Stimulated activated CD4-positive, alpha-beta T cell treated with anti-CD3 and anti-CD28 coated beads, Interleukin-2, amount 100 ng/mL, for 48 hours (primary cell): ENCODE measurements around the gene ZFYVE16.
"Not testable (repeated sequence)": the region's sequence is repeated elsewhere in the genome, so short reads cannot be mapped to it uniquely, and the experiment has no call there.

Experiments used
- DNase-seq, 2 donors: peaks; one replicate each; pipeline ENCODE4 v3.0.0-alpha.2; 2020

Gene ZFYVE16

DNA sequence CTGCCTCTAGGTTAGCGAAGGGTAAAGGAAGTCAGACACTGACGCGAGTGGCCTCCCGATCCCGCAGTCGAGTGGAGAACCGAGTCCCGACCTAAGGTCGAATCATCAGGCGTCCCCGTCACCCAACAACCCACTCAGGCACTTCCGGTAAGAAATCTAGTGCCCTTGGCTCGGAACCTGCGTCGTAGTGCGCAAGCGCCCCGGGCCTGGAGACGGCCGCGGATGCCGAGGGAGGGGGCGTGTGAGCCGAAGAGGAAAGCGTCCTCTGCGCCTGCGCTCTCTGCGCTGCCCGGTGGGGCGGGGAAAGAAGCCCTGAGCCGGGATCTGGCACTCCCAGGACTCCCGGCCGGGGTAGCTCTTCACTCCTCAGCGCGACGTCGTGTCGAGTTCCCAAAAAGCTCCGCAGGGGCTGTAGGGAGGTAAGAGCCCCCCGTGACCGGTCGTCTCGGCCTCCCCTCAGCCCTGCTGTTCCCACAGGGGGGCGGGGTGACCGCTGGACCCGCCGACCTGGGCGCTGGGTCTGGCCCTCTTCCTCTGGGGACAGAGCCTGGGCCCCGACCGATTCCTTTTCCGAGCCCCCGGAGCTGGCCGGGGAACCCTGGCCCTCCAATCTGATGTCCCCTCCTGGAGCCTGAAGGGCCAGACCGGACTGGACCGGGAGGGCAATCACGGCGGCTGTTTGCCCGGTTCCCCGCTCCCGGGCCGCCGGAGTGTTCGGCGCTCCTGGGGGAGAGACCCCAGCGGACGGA, at the start of gene ZFYVE16:
Gene ZFYVE16 (plus strand): TSS at position 330 of the 749 bp plus-strand sequence. CDS start 26,084 bp downstream, outside the sequence.
- DNase-seq: peak; percentile 96

DNA sequence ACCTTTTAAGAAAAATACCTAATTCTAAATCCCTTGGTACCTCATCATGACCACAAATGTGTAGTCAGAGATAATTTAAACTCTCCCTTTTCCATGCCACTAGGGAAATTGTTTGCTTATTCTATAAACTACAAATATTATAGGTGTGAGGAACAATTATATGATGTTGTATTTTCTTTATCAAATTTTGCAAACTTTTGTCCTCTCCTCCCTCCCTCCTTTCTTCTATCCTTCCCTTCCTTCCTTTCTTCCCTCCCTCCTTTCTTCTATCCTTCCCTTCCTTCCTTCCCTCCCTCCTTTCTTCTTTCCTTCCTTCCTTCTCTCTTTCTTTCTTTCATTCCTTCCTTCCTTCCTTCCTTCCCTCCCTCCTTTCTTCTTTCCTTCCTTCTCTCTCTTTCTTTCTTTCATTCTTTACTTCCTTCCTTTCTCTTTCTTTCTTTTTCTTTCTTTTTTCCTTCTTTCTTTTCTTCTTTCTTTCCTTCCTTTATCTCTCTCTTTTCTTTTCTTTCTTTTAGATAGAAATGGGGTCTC, 46.9 kb upstream of the ZFYVE16 start:
- no peak for DNase-seq

DNA sequence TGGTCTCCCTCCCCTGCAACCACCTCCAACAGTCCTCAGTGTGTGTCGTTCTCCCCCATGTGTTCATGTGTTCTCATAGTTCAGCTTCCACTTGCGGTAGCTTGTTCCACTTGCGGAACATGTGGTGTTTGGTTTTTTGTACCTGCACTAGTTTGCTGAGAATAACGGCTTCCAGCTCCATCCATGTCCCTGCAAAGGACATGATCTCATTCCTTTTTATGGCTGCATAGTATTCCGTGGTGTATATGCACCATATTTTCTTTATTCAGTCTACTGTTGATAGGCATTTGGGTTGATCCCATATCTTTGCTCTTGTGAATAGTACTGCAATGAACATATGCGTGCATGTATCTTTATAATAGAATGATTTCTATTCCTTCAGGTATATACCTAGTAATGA, 43.0 kb upstream of the ZFYVE16 start:
- no peak for DNase-seq

DNA sequence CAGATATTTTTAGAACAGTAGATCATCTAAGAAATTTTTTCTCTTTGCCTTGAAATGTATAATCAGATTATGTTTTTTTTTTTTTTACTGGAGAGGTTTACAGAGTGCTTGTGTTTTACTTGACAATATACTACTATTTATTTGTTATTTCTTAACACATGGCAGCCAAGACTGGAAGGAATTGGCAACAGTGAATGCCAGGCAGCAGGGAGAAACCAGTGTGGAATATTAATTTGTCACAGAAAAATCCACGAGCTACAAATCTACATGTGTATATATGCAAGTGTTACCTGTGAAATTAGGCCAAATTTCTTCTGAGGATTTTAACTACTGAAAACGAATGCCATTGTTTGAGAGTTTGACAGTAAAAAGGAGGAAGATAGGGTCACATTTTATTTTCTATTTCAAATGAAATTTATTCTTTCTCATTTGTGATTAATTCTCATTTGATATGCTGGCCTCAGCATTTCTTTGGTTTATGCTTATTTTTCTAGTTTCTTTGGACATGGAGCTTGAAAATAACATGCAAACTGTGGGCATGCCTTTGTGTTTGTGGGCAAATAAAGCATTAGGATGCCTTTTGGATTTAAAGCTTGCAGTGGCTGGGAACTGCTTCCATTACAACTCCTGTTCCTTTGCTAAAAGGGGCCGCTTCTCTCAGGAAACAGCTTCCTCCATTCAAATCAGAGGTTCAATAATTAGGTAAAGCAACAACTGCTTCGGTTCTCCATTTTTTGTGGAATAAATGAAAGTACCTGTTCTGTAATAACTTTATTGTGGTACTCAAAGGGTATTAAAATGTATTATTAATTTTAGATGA, 39.0 kb upstream of the ZFYVE16 start:
- no peak for DNase-seq

DNA sequence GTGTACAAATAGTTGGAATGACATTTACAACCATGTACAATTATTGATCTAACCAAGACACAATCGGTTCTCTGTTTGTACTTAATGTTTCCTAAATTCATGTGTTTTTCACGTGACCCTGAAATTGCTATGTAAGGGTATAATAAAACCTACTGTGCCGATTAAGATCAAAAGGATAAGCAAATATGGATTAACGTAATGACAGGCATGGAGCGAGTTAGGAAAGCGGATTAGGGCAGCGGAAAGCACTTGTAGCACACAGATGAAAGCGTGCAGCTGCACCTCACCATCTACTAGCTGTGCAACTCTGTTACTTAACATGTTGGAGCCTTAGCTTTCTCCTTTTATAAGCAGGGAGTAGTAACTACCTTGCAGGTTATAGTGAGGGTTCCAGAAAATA, 38.3 kb upstream of the ZFYVE16 start:
- DNase-seq: no peak

DNA sequence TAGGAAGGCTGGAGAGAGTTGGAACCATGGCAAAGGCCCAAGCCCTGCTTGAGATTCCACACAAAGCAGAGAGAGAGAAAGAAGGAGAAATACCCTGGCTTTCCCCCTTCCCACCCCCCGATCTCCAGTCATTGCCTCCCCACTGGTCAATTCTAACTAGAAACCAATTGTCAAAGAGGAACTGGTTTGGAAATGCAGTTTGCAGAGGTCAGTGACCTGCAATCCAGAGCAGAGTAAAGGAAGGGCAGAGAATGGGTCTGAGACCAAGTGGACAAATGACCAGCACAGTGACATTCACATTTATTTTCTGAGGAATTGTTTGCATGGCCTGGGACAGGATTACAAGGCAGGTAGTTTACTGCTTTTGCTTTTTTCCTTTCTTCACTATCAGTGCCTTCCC, 37.5 kb upstream of the ZFYVE16 start:
- DNase-seq: no peak

DNA sequence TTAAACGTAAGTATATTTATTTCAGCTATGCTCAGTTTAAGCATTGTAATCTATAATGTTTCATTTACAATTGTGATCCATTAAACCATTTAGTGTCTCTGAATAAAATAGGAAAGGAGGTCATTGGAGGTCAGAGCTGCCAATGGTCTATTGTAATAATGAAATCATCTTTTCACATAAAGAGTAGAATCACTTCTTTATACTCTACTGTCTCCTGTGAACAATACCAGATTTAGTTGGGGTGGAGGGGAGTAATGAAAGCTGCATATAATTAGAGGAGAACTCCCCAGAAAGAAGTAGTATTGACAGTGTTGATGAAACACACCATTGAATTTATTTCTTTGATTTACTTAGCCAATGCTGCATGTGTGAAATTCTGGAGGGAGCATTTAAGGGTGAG, 35.1 kb upstream of the ZFYVE16 start:
- no peak for DNase-seq

DNA sequence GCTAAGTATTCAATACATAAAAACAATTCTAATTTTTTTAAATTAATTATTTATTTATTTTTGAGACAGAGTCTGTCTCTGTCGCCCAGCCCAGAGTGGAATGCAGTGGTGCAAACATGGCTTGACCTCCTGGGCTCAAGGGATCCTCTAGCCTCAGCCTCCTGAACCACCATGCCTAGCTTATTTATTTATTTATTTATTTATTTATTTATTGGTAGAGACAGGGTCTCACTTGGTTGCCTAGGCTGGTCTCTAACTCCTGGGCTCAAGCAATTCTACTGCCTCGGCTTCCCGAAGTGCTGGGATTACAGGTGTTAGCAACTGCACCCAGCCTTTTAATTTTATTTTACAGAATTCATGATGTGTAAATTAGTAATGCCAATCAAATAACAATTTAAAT, 33.7 kb upstream of the ZFYVE16 start:
- no peak for DNase-seq

DNA sequence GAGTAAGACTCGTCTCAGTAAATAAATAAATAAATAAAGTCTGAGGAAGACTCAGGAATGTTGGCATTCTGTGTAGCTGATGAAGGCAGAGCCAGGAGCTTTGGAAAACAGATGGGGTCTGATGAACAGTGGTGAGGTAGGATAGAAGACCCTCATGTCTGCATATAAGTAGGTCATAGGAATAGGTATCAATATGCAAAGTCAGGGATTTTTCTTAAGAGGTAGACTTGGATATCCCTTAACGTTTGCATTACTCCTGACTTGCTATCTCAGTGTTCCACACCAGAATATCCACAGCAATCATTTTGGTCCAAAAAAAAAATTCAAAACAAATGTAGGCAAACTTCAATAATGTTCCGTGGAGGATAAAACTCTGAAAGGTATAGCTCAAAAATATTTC, 31.3 kb upstream of the ZFYVE16 start:
- DNase-seq: no peak

DNA sequence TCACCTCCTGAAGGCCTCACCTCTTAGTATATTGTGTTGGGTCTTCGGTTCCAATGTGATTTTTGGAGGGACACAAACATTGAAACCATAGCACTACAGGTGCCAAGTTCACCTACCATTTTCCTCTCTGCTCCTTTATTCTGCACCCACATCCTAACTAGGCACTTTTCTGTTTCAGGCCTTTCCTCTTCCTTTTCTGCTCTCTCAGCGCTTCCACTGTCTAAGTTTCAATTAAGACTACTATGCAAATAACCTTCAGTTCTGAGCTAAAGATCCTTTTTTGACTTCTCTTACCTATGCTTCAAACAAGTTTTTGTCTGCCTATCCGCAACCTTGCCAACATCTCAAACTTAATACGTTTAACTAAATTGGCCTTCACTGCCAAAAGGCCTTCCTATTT, 25.4 kb upstream of the ZFYVE16 start:
- DNase-seq: no peak

DNA sequence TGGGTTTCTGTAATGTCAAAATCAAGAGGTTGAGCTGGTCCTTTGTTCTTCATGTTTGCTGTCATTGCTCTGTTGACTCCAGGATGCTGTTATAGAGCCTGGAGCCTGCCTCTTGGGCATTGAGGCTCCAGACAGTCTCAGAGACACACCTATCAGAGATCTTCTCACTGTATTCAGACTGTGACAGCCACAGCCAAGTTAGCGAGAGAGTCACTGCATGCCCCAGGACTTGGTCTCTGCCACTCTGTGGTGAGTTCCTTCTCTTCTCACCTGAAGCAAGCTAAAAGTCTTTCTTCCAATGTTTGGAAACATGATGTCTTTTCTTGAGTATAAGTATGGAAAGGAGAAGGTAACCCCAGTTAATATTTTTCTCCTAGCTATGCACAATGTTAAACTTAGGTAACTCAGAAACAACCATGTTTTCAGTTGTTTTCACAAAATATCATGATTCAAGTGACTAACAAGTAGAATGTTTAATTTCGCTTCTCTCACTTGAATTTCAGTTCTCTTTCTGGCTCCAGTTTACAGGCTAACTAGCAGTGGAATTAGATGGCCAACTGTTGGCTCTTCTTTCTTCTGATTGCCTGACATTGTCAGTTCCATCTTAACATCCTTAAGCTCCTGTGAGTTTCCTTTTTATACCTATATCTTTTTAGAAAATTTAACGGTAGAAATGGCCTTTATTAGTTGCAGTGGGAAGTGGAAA, 20.6 kb upstream of the ZFYVE16 start:
- DNase-seq: no peak

DNA sequence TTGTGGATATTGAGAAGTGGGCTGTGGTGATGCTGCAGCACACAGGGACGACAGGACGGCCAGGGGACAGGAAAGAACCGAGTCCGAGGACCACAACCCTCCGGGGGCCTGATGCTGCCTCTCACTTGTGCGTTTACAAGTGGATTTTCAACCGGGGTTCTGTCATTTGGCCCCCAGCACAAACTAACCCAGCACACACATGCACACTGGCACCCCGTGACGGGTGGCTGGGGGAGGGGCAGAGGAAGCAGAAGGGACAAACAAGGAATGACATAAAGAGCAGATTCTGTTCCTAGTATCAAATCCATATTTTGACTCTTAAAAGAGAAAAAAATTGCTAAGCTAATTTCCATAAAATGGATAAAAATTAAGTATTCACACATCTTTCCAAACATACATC, 18.3 kb upstream of the ZFYVE16 start:
- DNase-seq: no peak

DNA sequence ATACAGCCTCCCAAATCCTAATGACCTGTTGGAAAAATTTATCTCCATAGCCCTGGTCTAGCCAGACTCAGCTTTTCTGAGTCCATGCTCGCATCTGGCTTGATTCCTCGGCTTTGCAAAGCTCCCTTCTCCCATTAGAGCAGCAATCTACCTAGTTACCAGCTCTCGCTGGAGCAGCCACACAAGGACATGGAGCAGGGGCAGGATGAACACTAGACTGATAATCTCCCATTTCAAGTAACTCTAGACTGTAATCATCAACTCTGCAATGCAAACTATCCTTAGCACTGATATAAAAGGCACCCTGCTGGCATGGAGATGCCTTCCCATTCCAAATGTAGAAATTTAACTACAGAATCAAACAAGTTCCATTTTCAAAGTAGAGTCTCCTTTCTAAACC, 17.5 kb upstream of the ZFYVE16 start:
- DNase-seq: not testable (repeated sequence)

DNA sequence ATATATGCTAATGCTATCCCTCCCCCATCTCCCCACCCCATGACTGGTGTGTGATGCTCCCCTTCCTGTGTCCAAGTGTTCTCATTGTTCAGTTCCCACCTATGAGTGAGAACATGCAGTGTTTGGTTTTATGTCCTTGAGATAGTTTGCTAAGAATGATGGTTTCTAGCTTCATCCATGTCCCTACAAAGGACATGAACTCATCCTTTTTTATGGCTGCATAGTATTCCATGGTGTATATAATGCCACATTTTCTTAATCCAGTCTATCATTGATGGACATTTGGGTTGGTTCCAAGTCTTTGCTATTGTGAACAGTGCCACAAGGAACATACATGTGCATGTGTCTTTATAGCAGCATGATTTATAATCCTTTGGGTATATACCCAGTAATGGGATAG, 16.6 kb upstream of the ZFYVE16 start:
- not testable (repeated sequence) for DNase-seq

DNA sequence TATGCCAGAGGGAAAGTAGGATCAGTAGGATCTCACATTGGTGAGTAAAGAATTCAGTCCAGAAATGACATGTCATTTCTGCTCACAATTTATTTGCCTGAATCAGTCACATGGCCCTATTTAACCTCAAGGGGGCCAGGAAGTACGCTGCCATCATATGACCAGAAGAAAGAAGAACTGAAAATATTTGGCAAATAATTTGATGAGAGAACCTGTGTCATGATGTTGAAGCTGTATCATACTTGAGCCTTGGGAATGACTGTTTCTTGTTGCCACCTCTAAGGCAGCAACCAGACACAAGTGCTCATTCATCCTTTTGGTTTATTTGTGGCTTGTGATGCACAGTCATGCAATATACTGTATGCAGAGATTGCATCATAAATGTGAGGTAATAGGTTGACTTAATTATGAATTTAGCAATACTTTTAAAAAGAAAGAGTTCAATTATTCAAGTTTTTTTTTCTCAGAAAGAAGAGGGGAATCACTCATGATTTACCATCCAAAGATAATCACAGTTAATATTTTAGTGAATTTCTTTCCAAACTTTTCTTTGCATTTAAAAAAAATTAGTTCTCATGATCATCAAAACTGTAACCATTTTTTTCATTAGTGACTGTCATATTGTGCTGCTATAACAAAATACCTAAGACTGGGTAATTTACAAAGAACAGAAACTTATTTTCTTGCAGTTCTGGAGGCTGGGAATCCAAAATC, 8.2 kb upstream of the ZFYVE16 start:
- no peak for DNase-seq

DNA sequence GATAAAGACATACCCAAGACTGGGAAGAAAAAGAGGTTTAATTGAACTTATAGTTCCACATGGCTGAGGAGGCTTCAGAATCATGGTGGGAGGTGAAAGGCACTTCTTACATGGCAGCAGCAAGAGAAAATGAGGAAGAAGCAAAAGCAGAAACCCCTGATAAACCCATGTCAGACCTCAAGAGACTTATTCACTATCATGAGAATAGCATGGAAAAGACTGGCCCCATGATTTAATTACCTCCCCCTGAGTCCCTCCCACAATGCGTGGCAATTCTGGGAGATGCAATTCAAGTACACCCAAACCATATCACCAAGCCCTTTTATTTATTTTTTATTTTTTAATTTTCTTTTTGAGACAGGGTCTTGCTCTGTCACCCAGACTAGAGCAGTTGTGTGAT, 7.5 kb upstream of the ZFYVE16 start:
- DNase-seq: not testable (repeated sequence)

DNA sequence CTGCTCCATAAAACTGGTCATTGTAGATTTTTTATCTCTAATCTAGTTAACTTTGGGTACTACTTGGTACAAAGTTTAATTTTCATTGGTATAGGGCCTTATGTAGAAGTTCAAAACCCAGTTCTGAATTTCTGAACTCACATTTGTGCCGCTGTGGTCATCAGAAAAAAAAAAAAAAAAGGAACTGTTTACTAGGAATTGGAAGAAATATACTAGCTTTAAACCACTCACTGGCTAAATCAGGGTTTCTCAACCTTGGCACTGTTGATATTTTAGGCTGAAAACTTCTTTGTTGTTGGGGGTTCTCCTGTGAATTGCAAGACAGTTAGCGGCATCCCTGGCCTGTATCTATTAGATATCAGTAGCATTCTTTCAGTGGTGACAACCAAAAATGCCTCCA, 4.1 kb upstream of the ZFYVE16 start:
- DNase-seq: no peak

DNA sequence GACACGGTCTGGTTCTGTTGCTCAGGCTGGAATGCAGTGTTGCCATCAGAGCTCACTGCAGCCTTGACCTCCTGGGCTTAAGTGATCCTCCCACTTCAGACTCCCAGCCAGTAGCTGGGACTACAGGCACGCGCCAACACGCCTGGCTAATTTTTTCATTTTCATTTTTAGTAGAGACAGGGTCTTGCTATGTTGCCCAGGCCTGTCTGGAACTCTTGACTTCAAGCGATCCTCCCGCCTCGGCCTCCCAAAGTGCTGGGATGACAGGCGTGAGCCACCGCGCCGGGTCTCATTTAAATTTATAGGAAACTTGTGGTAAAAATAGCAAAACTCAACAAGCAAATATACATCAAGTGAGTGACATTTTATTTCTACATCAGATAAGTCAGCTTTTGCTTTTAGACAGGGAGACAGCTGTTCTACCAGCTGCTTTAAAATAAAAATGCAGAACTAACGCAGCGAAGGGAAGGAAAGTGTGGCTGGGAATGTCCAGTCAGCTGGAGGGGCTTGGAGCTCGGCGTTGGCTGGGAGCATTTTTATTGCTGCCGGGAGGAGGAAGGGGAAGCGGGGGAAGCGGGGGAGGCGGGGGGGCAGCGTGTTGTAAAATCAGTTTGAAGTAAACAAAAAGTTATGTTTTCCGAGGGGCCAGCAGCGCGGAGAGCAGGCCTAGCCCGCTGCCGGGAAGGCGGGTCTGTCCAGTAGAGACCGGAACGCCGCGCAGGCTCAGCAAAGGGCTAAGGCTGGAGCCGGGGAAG, 707 bp upstream of the ZFYVE16 start:
- DNase-seq: no peak

DNA sequence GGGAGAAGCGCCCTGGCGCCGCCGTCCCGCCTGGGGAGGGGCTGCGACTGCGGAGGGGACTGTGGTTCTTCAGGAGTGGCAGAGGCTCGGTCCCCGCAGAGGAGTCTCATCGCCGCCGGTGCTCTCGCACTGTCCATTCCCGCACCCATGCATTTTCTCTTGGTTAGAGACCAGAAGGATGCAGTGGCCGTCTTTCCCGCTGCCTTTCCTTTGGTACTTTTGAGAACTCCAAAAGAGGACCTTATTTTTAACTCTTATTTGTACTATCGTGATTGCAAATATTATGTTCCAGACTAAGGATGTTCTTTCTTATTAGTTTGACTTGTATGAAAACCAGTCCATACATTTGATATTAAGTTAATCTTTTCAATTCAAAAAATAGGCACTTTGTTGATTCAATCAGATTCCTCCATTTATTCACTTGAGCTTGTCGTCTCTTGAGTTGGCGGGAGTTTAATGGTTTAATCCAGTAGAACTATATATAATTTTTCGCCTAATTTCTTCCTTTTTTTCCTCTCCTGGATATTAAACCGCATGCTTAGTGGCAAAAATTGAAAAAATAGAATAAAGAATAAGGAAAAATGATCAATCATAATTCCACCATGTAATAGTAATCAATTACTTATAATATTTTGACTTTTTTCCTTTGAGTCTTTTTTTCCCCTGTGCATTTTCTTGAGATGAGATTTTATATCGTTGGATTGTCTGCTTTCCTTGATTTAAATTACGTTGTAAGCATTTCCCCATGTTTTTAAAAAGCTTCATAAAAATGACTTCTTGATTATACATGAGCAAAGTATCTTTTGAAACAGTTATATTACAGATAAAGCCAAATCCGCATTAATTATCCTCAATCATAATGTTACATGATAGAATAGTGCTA, 861 bp downstream of the ZFYVE16 start:
- DNase-seq: peak in 1 of 2 donors; percentile 29

DNA sequence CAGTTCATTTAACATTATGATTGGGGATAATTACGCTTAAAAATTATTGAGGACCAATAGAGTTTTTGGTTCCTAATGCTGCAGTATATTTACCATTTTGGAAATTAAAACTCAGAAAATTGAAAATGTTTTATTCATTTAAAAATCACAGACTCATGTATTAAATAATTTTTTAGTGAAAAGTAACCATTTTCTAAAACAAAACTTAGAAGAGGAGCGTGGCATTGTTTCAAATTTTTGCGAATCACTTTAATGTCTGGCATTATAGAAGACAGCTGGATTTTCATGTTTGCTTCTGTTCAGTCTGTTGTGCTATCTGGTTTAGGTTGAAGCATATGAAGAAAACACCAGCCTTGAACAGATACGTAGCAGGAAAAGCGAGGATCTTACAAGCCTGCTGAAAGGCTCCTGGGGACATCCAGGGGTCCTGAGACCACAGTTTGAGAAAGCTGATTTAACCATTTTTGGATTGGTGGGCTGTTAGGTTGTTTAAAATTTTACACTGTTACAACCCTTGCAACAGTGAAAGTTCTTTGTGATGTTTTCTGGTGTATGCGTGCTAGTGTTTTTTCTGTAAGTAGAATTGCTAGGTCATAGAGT, 1.6 kb downstream of the ZFYVE16 start:
- no peak for DNase-seq
